ENCODE data around the gene ABCC1.

ABCC1 gene

DNA sequence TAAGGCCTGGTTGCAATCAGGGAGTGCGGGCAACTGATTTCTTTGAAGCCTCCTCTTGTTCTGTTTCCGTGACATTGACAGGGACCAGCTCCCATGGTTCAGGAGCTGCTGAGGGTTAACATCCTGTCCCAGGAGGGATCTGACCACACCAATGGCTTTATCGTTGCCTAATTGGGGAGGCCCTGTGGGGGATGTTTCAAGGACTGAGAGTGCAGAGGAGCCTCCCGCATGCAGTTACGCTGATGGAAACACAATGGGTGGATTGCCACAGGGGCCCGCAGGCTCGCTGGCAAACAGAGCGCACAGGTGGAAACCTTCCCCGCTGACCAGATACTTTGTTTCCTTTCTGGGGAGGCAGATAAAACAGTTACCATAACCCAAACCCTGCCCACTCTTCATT lies 23.8 kb upstream of the ABCC1 start:
- TF ChIP-seq, protein P1, sequence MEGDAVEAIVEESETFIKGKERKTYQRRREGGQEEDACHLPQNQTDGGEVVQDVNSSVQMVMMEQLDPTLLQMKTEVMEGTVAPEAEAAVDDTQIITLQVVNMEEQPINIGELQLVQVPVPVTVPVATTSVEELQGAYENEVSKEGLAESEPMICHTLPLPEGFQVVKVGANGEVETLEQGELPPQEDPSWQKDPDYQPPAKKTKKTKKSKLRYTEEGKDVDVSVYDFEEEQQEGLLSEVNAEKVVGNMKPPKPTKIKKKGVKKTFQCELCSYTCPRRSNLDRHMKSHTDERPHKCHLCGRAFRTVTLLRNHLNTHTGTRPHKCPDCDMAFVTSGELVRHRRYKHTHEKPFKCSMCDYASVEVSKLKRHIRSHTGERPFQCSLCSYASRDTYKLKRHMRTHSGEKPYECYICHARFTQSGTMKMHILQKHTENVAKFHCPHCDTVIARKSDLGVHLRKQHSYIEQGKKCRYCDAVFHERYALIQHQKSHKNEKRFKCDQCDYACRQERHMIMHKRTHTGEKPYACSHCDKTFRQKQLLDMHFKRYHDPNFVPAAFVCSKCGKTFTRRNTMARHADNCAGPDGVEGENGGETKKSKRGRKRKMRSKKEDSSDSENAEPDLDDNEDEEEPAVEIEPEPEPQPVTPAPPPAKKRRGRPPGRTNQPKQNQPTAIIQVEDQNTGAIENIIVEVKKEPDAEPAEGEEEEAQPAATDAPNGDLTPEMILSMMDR (conservative IDR thresholded peaks at IDR 0.05; ENCODE audit: low read depth, low read length) = no peak
- no peaks in the 10 kb centered on the region for H3K27me3 ChIP-seq (ENCODE audit: insufficient read depth, low read depth)
- H3K4me1 ChIP-seq (ENCODE audit: low read depth, poor library complexity, severe bottlenecking) = no peaks in the 10 kb centered on the region
- no peaks in the 10 kb centered on the region for H4K20me1 ChIP-seq (ENCODE audit: insufficient read depth)
- H3K27ac ChIP-seq = no peak overlapping the region
- no peak overlapping the region for H3K4me2 ChIP-seq
- no peak overlapping the region for H3K9ac ChIP-seq
- no peak overlapping the region for H2AFZ ChIP-seq (ENCODE audit: low read depth)
- H3K36me3 ChIP-seq (ENCODE audit: insufficient read depth) = no peaks in the 10 kb centered on the region
- H3K4me3 ChIP-seq (IDR thresholded peaks at IDR 0.05; ENCODE audit: insufficient read depth, low read depth, low read length) = no peak overlapping the region
- H3K79me2 ChIP-seq (ENCODE audit: insufficient read depth, low read depth) = no peaks in the 10 kb centered on the region

- Histone ChIP-seq H3K4me1 (ENCODE audit: low read depth, poor library complexity, severe bottlenecking) (no peaks in the 10 kb centered on the region), H2AFZ (ENCODE audit: low read depth) (no peak overlapping the region), H3K4me3 (IDR thresholded peaks at IDR 0.05; ENCODE audit: insufficient read depth, low read depth, low read length) (no peak overlapping the region), H3K4me2 (no peak overlapping the region), H3K79me2 (ENCODE audit: insufficient read depth, low read depth) (no peaks in the 10 kb centered on the region), H3K9ac (no peak overlapping the region), H3K36me3 (ENCODE audit: insufficient read depth) (no peaks in the 10 kb centered on the region), H3K27me3 (ENCODE audit: insufficient read depth, low read depth) (no peaks in the 10 kb centered on the region), H4K20me1 (ENCODE audit: insufficient read depth) (no peaks in the 10 kb centered on the region), H3K27ac (no peak overlapping the region)
- TF ChIP-seq, protein P1 (conservative IDR thresholded peaks at IDR 0.05; ENCODE audit: low read depth, low read length) = no peak
These were observed 20.9 kb upstream of the ABCC1 start for GRCh38 chr16:15928261-15929104.

DNA sequence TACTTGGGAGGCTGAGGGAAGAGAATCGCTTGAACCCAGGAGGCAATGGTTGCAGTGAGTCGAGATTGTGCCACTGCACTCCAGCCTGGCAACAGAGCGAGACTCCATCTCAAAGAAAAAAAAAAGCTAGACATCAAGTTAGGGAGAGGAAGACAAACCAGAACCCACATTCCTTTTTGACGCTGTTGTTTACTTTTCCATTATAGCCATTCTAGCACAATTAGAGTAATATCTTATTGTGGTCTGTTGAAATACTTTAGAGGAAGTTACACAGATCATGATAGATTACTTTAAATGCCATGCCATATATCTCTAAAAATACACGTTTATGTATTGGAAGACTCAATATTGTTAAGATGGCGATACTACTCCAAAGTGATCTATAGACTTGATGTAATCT lies 16.5 kb upstream of the ABCC1 start:
- no peak overlapping the region for H3K9ac ChIP-seq
- no peak overlapping the region for H3K27ac ChIP-seq
- H3K27me3 ChIP-seq (ENCODE audit: insufficient read depth, low read depth) = no peaks in the 10 kb centered on the region
- H3K4me2 ChIP-seq = no peak overlapping the region
- H3K36me3 ChIP-seq (ENCODE audit: insufficient read depth) = no peaks in the 10 kb centered on the region
- H4K20me1 ChIP-seq (ENCODE audit: insufficient read depth) = no peaks in the 10 kb centered on the region
- no peaks in the 10 kb centered on the region for H3K4me1 ChIP-seq (ENCODE audit: low read depth, poor library complexity, severe bottlenecking)
- H2AFZ ChIP-seq (ENCODE audit: low read depth) = no peak overlapping the region
- TF ChIP-seq, protein P1 (conservative IDR thresholded peaks at IDR 0.05; ENCODE audit: low read depth, low read length) = no peak
- no peaks in the 10 kb centered on the region for H3K79me2 ChIP-seq (ENCODE audit: insufficient read depth, low read depth)
- H3K4me3 ChIP-seq (IDR thresholded peaks at IDR 0.05; ENCODE audit: insufficient read depth, low read depth, low read length) = no peak overlapping the region

DNA sequence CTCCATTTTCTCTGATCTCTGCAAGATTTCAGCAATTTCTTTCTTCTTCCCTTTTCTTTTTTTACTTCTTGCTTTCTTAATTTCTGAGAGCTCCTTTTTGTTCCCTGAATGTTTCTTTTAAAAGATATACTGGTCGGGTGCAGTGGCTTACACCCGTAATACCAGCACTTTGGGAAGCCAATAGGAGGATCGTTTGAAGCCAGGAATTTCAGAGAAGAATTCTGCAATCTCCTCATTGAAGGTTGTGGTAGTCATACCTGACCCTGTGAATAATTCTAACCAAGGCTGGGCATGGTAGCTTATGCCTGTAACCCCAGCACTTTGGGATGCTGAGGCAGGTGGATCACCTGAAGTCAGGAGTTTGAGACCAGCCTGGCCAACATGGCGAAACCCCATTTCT lies 15.6 kb upstream of the ABCC1 start:
- no peak overlapping the region for H3K4me3 ChIP-seq (IDR thresholded peaks at IDR 0.05; ENCODE audit: insufficient read depth, low read depth, low read length)
- H3K9ac ChIP-seq = no peak overlapping the region
- no peaks in the 10 kb centered on the region for H4K20me1 ChIP-seq (ENCODE audit: insufficient read depth)
- H2AFZ ChIP-seq (ENCODE audit: low read depth) = no peak overlapping the region
- H3K27ac ChIP-seq = no peak overlapping the region
- H3K27me3 ChIP-seq (ENCODE audit: insufficient read depth, low read depth) = no peaks in the 10 kb centered on the region
- H3K4me1 ChIP-seq (ENCODE audit: low read depth, poor library complexity, severe bottlenecking) = no peaks in the 10 kb centered on the region
- no peak overlapping the region for H3K4me2 ChIP-seq
- TF ChIP-seq, protein P1 (conservative IDR thresholded peaks at IDR 0.05; ENCODE audit: low read depth, low read length) = no peak
- no peaks in the 10 kb centered on the region for H3K36me3 ChIP-seq (ENCODE audit: insufficient read depth)
- no peaks in the 10 kb centered on the region for H3K79me2 ChIP-seq (ENCODE audit: insufficient read depth, low read depth)
